Amygdala (tissue), 56 donors: ENCODE results near the gene MS4A18.
A peak's percentile ranks its signal among the peaks of the same experiment; 100 is the strongest.
"Not testable (repeated sequence)": the region's sequence is repeated elsewhere in the genome, so short reads cannot be mapped to it uniquely, and the experiment has no call there.

Experiments
- DNase-seq, 56 donors: peaks; one replicate each; lab custom pipeline; 2025; lab: John Stamatoyannopoulos, UW

The MS4A18 gene

DNA sequence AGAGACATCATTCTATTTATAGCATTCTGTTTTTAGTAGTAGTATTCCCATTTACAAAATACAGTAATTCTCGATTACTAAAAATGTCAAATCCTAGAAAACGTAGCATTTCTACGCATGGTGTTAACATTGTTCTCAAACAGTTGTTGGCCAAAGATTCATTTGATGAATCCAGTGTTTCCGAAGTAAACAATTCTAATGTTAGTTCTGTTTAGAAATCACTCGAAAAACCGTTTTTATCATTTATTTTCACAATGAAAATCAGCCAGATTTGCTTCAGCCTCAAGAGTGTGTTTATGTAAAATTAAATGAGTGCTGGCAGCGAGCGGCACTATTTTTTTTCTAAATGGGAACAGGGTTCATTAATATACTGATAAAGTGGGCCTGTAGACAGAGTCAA, 7.1 kb downstream of the MS4A18 start:
- no peak for DNase-seq

DNA sequence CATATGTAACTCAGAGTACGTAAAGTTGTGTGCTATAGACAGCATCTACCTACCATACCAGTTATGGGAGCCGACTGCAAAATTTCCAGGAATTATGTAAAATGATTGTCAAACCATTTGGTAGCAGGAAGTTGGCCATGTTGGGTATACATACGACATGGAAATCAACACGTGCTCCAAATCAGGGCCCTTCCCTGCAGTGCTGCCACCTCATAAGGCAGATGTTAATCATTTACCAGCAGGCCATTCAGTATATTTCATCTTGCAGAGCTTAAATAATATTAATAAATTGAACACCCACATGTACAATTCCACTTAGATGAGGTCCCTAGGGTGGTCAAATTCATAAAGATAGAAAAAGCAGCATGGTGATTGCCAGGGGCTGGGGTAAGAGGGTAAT, 9.8 kb downstream of the MS4A18 start:
- no peak for DNase-seq

DNA sequence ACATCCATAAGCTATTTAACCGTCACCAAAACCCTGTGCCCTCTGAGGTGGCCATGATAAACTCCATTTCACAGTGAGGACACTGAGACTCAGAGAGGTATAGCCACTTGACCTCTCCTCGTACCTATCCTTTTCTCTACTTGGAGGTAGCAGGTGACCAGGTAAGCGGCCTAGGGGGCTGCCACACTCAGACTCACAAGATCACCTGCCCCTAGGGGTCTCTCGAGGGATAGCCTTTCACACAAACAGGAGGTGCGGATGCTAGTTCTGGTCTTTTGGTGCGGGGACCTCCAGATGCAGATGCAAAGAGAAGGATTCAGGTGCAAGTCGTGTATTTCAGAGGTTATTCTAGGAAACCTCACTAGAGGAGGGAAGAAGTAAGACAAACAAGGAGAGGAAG, 14.6 kb downstream of the MS4A18 start:
- no peak for DNase-seq

DNA sequence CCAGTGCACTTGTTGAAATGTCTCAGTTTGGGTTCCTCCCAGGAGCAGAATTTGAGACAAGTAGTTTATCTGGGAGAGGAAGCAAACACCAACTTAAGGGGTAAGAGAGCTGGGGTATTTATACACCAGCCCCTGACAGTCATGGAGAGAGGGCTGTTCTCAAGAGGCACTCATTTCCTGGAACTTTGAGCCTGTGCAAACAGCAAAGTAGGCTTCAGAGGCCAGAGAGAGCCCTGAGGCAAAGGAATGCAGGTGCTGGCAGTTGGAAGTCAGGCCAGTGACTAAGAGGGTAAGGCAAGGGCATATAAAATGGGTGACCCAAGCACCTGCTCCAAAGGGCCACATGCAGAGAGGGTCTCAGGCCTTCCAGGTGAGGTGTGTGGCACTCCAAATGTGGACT, 16.1 kb downstream of the MS4A18 start:
- no peak for DNase-seq

DNA sequence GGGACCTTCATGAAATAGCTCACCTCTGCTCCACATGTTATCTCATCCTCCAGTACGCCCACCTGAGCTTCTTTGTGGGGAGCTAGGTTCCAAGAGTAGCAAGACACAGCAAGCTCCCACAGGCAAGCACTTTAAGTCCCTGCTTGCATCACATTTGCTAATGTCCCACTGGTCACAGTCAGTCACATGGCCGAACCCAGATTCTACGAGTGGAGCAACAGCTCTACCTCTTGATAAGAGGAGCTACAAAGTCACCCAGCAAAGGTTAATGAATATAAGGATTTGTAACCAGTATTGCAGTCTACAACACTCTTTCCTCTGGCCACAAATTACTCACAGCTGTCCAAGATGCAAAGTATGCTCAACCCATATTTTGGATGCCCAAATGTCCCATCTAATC, 16.9 kb downstream of the MS4A18 start:
- DNase-seq, result no peak

DNA sequence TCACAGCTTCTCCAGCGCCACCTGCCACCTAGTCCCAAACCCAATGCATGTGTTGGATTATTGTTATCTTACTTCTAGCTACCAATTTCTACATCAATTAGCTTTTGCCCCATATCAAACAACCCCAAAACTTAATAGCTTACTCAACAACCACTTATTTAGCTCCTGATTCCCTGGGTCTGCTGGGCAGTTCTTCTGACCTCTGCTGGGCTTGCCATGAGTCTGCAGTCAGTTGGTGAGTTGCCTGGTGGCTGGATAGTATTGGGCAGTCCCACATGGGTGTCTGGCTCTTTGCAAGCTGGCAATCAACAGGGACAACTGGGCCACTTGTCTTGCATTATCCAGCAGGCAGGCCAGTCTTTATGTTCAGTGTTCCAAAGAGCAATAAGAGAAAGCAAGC, 18.5 kb downstream of the MS4A18 start:
- no peak for DNase-seq

DNA sequence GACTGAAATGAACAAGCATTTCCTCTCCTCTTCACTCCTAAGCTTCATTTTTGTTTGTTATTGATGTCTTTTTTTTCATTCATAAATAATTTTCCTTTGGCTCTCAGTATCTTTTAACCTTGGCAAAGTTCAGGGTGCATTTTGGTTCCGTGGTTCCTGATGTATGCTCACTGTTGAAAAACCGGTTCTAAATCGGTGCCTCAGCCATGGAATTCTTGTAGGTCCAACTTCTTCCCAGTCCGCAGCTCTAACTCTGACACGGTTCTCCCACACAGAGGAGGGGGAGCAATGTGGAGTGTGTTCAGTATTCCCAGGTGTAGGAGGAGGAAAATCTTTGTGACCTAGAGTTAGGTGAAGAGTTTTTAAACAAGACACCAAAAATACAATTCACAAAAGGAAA, 19.6 kb downstream of the MS4A18 start:
- DNase-seq, result no peak

DNA sequence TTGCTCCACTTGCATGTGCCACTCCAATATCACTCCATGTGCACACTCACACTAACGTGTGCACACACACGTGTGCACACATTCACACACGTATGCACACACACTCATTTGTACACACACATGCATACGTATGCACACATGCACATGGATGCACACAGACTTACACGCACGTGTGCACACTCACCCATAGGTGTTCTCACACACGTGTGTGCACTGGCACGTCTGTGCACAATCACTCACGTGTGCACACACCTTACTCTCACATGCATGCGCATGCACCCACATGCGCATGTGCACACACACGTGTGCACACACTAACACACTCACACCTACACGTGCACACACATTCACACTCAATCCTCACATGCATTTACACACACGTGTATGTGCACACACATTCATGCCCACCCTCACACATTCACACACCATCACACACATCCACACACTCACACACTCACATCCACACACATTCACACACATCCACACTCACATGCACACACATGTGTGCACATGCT, 22.9 kb downstream of the MS4A18 start:
- no peak for DNase-seq

DNA sequence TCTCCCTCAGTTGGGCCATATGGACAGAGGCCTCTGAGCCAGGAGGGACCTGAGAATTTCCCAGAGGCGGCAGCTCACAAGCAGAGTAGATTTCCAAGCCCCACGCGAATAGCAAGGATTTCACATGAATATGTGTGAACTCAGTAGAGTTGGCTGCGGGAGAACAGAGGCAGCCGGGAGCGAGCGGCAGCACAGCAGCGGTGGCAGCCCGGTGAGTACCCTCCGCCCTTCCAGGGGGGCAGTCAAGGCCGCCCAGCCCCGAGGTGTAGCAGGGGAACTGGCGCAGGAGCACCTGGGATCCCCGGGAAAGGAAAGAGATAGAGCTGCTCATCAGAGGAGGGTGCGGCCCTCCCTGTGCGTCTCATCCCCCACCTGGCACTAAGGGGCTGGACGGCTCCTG, 23.7 kb downstream of the MS4A18 start:
- DNase-seq, result no peak

DNA sequence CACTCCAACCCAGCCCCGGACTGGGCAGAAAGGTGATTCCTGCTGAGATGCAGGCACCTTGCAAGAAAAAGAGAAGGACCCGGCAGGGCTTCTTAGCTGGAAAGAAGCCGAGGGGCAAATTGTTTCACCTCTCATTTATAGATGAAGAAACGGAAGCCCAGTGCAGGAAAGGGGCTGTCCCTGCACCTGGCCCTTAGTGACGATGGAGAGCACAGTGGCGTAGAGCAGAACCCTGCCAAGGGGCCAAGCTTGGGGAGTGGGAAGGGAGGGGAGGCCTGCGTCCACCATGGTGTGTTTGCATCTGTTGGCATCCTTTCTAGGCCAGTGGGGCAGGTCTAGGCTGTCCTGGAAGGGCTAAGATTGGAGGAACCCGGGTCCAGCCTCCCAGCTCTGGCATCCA, 24.3 kb downstream of the MS4A18 start:
- DNase-seq, result no peak

DNA sequence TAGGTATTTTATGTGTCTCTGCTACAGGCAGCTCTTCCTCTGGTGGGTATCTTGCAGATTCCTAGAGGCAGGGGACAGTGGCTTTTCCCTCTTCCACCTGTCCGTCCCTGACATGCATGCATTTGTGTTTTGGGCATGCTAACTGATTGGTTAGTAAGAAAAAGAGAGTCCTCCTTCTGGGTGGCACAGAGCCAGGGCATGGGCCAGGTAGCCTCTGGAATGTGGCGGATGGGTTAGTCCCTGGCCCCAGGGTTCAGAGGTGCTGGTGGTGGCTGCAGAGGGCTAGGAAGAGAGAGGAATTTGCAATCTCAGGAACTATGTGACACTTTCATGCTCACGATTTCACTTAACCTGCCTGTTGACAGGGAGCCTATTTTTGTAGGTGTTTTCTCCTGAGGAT, 26.4 kb downstream of the MS4A18 start:
- no peak for DNase-seq

DNA sequence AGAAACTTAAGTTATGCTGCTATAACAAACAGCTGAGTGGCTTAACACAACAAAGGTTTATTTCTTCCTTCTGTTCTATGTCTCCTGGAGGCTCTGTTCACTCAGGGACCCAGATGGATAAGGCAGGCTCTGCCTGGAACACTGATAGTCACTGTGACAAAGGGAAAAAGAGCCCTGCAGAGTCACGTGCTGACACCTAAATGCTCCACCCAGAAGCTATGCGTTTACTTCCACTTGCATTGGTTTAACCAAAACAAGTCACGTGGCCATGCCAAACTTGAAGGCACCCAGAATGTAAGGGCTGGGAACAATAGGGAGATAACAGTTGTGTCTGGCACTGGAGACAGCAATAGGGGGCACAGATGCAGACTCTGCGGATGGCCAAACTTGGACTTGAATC, 28.8 kb downstream of the MS4A18 start:
- no peak for DNase-seq

DNA sequence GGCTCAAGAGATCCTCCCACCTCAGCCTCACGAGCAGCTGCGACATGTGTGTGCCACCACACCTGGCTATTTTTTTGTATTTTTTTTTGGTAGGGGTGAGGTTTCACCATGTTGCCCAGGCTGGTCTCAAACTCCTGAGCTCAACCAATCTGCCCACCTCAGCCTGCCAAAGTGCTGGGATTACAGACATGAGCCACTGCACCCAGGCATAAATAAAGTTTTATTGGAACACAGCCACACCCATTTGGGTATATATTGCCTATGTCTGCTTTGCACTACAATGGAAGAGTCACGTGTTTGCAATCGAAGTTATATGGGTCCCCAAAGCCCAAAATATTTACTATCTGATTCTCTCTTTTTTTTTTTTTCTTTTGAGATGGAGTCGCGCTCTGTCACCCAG, 30.4 kb downstream of the MS4A18 start:
- no peak for DNase-seq

DNA sequence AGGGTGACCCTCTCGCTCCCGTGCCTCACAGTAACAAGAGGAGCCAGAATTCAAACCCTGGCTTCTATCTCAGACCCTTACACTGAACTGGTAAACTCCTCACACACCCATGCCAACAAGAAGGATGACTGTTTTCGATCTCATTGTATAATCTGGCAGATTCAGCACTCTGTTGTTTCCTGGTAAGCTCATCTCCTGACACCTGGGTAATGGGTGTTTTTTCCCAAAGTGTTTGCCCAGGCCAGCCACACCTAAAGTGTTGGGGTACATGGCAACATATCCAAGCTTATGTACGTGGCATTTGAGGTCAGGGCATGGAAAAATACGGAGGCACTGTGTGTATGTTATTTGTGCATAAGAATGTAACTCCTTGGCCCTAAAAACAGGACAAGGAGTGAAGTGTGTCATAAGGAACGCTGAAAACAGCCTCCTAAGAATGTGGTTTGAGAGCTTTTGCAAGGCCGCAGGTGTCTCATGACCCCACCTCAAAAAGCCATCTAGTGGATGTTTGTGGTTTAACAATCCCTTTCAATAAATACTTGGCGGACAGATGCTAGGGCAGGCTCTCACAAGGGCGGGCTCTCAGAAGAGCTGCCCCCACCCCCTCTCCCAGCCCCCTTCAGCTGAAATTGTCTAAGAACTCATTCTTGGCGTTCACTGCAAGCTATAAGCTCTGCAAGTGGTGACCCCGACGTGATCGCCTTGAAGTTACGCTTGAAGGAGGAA, 31.9 kb downstream of the MS4A18 start, which contains the start of gene MS4A15:
TSS of gene MS4A15 (plus strand) at position 561 of the 726 bp plus-strand sequence. CDS start 6,867 bp downstream, outside the sequence.
- no peak for DNase-seq

DNA sequence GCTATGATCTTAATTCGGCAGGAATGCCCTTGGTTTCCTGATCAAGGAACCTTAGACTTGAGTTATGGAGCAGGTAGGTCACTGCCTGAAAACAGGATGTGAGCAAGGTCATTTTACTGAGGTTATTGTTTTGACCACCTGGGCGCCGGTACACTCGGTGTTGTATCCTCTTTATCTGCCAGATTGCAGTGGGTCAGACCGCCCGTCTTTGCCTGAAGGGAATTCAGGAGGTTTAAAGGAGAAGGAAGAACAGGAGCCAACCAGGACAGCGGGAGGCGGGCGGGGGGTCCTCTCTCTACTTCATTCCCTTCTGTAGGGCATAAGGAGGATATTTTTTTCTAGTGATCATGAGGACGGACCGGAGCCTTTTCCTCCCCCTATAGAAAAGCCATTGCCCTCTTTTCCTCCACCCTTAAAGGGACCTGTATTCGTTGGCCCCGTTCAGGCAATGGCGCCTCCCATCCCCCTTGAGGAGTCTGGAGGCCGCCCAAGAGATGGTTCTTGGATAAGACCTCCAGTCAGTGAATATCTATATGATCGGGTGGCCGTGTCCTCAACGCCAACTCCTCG, 32.8 kb downstream of the MS4A18 start:
- no peak for DNase-seq

DNA sequence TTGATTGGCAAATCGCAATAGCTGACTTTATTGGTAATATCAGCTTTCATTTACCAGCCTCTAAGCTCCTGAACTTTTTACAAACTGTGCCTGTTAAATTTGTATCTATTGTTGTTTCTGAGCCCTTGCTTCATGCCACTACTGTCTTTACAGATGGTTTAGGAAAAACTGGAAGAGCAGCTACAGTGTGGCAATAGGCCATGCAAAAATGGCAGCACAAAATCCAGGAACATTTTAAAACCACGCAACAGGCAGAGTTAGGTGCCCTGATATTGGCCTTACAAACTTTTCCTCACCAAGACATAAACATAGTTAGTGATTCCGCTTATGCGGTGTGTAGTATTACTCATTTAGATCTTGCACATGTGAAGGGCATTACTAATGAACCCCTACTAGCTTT, 34.2 kb downstream of the MS4A18 start:
- not testable (repeated sequence) for DNase-seq

DNA sequence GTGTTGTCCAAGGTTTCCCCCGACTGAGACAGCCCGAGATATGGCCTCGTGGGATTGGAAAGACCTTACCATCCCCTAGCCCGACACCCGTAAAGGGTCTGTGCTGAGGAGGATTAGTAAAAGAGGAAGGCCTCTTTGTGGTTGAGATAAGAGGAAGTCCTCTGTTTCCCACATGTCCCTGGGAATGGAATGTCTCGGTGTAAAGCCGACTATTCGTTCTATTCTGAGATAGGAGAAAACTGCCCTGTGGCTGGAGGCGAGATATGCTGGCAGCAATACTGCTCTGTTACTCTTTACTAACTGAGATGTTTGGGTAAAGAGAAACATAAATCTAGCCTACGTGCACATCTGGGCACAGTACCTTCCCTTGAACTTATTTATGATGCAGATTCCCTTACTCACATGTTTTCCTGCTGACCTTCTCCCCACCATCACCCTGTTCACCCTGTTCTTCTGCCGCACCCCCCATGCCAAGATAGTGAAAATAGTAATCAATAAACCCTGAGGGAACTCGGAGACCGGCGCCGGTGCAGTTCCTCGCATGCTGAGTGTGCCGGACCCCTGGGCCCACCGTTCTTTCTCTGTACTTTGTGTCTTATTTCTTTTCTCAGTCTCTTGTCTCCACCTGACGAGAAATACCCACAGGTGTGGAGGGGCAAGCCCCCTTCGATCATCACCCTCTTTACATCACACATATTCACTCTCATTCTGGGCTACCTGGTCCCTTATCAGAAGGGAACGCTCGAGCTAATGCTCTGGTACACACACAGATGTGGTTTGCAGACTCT, 35.1 kb downstream of the MS4A18 start:
- peak in 1 of 56 donors; percentile 17 for DNase-seq

DNA sequence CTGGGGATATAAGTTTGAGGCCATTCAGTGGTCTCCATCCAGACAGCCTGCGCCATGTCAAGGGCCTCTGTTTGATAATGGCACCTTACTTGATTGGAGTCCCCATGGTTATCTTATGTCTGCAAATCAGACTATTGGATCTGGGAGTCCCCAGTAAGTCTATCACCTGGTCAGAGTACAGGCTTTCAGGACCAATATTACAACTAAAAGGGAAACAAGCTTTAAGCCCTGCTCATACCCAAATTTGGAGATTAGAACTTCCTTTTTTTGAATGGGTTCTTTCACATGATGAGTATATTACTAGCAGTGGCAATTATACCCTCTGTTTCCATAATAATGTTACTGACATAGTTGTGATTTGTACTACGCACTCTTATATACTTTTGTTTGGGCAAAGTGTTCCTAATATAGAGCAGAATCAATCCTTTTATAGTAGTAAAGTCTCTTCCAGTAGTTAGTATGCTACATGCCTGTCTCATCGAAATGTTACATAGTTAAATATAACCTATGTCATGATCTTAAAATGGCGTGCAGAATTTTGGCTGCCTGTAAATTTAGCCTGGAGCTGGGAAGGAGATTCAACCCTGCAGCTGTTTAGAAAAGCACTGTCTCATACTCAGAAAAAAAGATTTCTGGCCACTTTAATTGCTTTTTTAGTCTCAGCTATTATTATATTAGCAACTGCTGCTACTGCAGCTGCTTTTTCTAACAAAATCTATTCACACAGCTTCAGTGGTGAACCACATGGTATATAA, 37.1 kb downstream of the MS4A18 start:
- no peak for DNase-seq

DNA sequence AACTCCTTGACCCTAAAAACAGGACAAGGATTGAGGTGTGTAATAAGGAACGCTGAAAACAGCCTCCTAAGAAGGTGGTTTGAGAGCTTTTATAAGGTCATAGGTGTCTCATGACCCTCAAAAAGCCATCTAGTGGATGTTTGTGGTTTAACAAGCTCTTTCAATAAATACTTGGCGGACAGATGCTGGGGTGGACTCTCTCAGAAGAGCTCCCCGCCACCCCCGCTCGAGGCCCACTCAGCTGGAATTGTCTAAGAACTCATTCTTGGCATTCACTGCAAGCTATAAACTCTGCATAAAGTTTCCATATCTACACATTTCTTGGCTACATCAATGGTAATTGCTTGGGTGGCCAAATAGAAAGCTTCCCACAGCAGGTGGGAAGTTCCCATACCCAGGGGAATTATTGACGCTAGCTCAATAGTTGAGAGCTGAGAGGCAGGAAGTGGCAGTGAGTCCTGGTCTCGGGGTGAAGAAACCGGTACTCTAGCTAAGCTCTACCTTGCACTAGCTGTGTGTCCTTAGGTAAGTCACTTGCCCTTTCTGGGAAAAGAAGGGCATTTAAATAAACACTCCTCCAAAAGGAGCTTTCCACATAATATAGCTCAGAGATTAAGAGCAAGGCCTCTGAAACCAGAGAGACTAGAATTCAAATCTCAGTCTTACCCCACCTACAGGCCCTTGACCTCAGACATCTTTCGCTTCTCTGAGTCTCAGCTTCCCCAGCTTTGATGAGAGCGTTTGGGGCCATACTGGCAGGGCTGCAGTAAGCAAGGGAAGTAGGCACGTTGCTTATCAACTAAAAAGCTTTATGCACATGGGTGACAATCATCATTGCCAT, 38.6 kb downstream of the MS4A18 start:
- no peak for DNase-seq
